WTC11 (cell line): ENCODE data around the gene ZNF592. TPM values are rescaled to one million over a fixed set of nuclear protein-coding genes. Genes with fewer than 3 reads are reported as not detected.

Source experiments
- ATAC-seq: fragments of 200-7000 bp; cut with Tn5 transposase; 2 replicates; pipeline ENCODE4 v1.10.0; 2021; ENCODE audit warnings: mild to moderate bottlenecking, moderate library complexity
- CTCF ChIA-PET: fragments of 300-600 bp; sonication (Branson Sonifier 250); formaldehyde crosslinking; loops from one replicate; lab custom pipeline; 2021; ENCODE audit warnings: antibody characterized with exemption; lab: Charles Lee
- POLR2A ChIA-PET: fragments of 350-600 bp; sonication (Branson Sonifier 250); formaldehyde crosslinking; loops from one replicate; lab custom pipeline; 2021; ENCODE audit warnings: antibody characterized with exemption; lab: Charles Lee
- DNase-seq: peaks from one replicate; pipeline ENCODE4 v3.0.0; 2021; ENCODE audit warnings: low spot score
- H3K27ac Mint-ChIP-seq: 2 replicates; pipeline ENCODE4 v1.8.0; 2021; ENCODE audit warnings: mixed read lengths
- H3K27me3 Mint-ChIP-seq: 2 replicates; pipeline ENCODE4 v1.8.0; 2021; ENCODE audit warnings: low read depth, mild to moderate bottlenecking, moderate library complexity, mixed read lengths
- H3K36me3 Mint-ChIP-seq: 2 replicates; pipeline ENCODE4 v1.8.0; 2021; ENCODE audit warnings: mixed read lengths
- H3K4me1 Mint-ChIP-seq: 2 replicates; pipeline ENCODE4 v1.8.0; 2022; ENCODE audit warnings: mixed read lengths
- H3K4me3 Mint-ChIP-seq: 2 replicates; pipeline ENCODE4 v1.8.0; 2021; ENCODE audit warnings: mild to moderate bottlenecking, moderate library complexity, mixed read lengths
- H3K9me3 Mint-ChIP-seq: 2 replicates; pipeline ENCODE4 v1.8.0; 2021; ENCODE audit warnings: mixed read lengths
- ARID4B ChIP-seq: sonication (generic); formaldehyde crosslinking; IDR thresholded peaks from 2 replicates; pipeline ENCODE4 v1.8.0; 2023; ENCODE audit warnings: missing genetic modification reagents, mild to moderate bottlenecking, borderline replicate concordance
- CBFB ChIP-seq: sonication (generic); formaldehyde crosslinking; IDR thresholded peaks from 2 replicates; pipeline ENCODE4 v1.8.1; 2022; ENCODE audit warnings: mild to moderate bottlenecking, low read depth, missing genetic modification reagents
- CREB1 ChIP-seq: sonication (generic); formaldehyde crosslinking; IDR thresholded peaks from 2 replicates; pipeline ENCODE4 v1.8.0; 2023; ENCODE audit warnings: mild to moderate bottlenecking, missing genetic modification reagents
- CTCF ChIP-seq: fragments of 200-600 bp; IDR thresholded peaks from 2 replicates; pipeline ENCODE4 v1.8.0; 2022; ENCODE audit warnings: antibody characterized with exemption
- ERG ChIP-seq: fragments of 250-450 bp; sonication (Bioruptor Pico); IDR thresholded peaks from 2 replicates; pipeline ENCODE4 v1.8.0; 2021; ENCODE audit warnings: mild to moderate bottlenecking
- GRHL2 ChIP-seq: fragments of 250-450 bp; sonication (Bioruptor Pico); IDR thresholded peaks from 2 replicates; pipeline ENCODE4 v1.8.0; 2022; ENCODE audit warnings: mild to moderate bottlenecking, moderate library complexity; ENCODE audit not compliant: insufficient replicate concordance, severe bottlenecking
- HMGXB4 ChIP-seq: sonication (generic); formaldehyde crosslinking; IDR thresholded peaks from 2 replicates; pipeline ENCODE4 v1.8.1; 2023; ENCODE audit warnings: mild to moderate bottlenecking, moderate library complexity, missing genetic modification reagents
- IRF2 ChIP-seq: sonication (generic); formaldehyde crosslinking; IDR thresholded peaks from 2 replicates; pipeline ENCODE4 v1.8.0; 2022; ENCODE audit warnings: low read depth, missing genetic modification reagents, borderline replicate concordance
- NR3C1 ChIP-seq: sonication (generic); formaldehyde crosslinking; conservative IDR thresholded peaks from 2 replicates; pipeline ENCODE4 v1.8.1; 2023; ENCODE audit warnings: low read depth, mild to moderate bottlenecking, missing genetic modification reagents
- ZNF219 ChIP-seq: sonication (generic); formaldehyde crosslinking; IDR thresholded peaks from 2 replicates; pipeline ENCODE4 v1.8.0; 2023; ENCODE audit warnings: missing genetic modification reagents, mild to moderate bottlenecking, borderline replicate concordance
- ZNF425 ChIP-seq: fragments of 250-450 bp; sonication (Bioruptor Pico); conservative IDR thresholded peaks from 2 replicates; pipeline ENCODE4 v1.9.0; 2021; ENCODE audit warnings: mild to moderate bottlenecking
- total RNA-seq: library from RNA; stranded (reverse); gene quantifications from 3 replicates; pipeline ENCODE4 v1.2.3, GENCODE V29; 2021
- TF ChIP-seq, protein P1 (sequence below): sonication (generic); formaldehyde crosslinking; conservative IDR thresholded peaks from 2 replicates; pipeline ENCODE4 v1.8.1; 2023; ENCODE audit warnings: mild to moderate bottlenecking, low read depth, missing genetic modification reagents, moderate library complexity

ZNF592 gene
- total RNA-seq, 1 experiment from 2014 or later = 28.0 TPM

DNA sequence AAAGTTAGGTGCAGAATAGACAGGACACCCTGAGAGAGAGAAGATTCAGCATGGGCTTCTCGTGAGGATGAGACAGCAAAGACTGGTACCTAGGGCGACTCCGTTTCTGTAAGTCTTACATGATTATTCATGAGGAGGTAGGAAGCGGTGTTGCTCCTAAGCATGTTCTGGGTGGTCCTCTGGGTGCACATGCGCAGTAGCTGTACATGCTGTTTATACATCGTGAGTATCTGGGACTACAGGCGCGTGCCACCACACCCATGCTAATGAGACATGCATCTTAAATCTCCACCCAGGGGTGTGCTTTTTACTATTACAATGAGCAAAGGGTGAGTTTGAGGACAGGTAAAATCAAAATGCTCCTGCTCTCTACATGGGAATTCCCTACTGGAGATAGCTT, 81.0 kb downstream of the ZNF592 start:
- Mint-ChIP-seq H3K27me3 (no peaks in the 10 kb centered on the region), H3K4me1 (peaks cover 21% of the 10 kb centered on the region), H3K27ac (no peak overlapping the region), H3K9me3 (no peaks in the 10 kb centered on the region), H3K4me3 (no peak overlapping the region), H3K36me3 (peaks cover 6% of the 10 kb centered on the region; the same call in 1 of the 2 replicates)
- no peak for ATAC-seq
- no peak for DNase-seq
- CTCF ChIA-PET = interaction anchor here (1.2 to 1.5 kb wide), 2 partner anchors 10 to 98 kb away, joined by 3 read pairs; no protein-coding TSS in a partner anchor
- POLR2A ChIA-PET = no interaction called here
- TF ChIP-seq IRF2 (CRISPR knock-in tag) (no peak), CBFB (CRISPR knock-in tag) (no peak), NR3C1 (no peak), CREB1 (CRISPR knock-in tag) (no peak), HMGXB4 (CRISPR knock-in tag) (no peak), ZNF425 (no peak), CTCF (no peak), GRHL2 (CRISPR knock-in tag) (no peak), ARID4B (CRISPR knock-in tag) (no peak), ERG (no peak), ZNF219 (CRISPR knock-in tag) (no peak)
- TF ChIP-seq, protein P1, sequence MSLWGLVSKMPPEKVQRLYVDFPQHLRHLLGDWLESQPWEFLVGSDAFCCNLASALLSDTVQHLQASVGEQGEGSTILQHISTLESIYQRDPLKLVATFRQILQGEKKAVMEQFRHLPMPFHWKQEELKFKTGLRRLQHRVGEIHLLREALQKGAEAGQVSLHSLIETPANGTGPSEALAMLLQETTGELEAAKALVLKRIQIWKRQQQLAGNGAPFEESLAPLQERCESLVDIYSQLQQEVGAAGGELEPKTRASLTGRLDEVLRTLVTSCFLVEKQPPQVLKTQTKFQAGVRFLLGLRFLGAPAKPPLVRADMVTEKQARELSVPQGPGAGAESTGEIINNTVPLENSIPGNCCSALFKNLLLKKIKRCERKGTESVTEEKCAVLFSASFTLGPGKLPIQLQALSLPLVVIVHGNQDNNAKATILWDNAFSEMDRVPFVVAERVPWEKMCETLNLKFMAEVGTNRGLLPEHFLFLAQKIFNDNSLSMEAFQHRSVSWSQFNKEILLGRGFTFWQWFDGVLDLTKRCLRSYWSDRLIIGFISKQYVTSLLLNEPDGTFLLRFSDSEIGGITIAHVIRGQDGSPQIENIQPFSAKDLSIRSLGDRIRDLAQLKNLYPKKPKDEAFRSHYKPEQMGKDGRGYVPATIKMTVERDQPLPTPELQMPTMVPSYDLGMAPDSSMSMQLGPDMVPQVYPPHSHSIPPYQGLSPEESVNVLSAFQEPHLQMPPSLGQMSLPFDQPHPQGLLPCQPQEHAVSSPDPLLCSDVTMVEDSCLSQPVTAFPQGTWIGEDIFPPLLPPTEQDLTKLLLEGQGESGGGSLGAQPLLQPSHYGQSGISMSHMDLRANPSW (CRISPR knock-in tag) = no peak
